Effector memory CD4-positive, alpha-beta T cell (primary cell): Measurements from ENCODE around the gene BCL2L15.
"Not testable (repeated sequence)": the region's sequence is repeated elsewhere in the genome, so short reads cannot be mapped to it uniquely, and the experiment has no call there.

Experiments used
- DNase-seq, 3 donors: peaks; one replicate each; pipeline ENCODE4 v3.0.0-alpha.2; 2020
- H3K27ac ChIP-seq: 2 replicates; pipeline ENCODE4 v1.7.0; 2013; ENCODE audit warnings: mild to moderate bottlenecking, low read length, moderate library complexity; ENCODE audit not compliant: insufficient read depth, poor library complexity, severe bottlenecking
- H3K27me3 ChIP-seq: replicated peaks from 2 replicates; pipeline ENCODE4 v1.7.0; 2013; ENCODE audit warnings: mild to moderate bottlenecking, low read length; ENCODE audit not compliant: insufficient read depth, control insufficient read depth, poor library complexity, severe bottlenecking
- H3K36me3 ChIP-seq: 2 replicates; pipeline ENCODE4 v1.7.0; 2013; ENCODE audit warnings: mild to moderate bottlenecking, low read length, moderate library complexity; ENCODE audit not compliant: control insufficient read depth, insufficient read depth
- H3K4me1 ChIP-seq: 2 replicates; pipeline ENCODE4 v1.7.0; 2013; ENCODE audit warnings: low read length, mild to moderate bottlenecking; ENCODE audit not compliant: control insufficient read depth, insufficient read depth, poor library complexity, severe bottlenecking
- H3K4me3 ChIP-seq: 2 replicates; pipeline ENCODE4 v1.7.0; 2013; ENCODE audit warnings: low read length, low read depth, mild to moderate bottlenecking; ENCODE audit not compliant: insufficient read depth, poor library complexity, severe bottlenecking
- H3K9me3 ChIP-seq: 2 replicates; pipeline ENCODE4 v1.7.0; 2013; ENCODE audit warnings: mild to moderate bottlenecking, low read length, moderate library complexity; ENCODE audit not compliant: control insufficient read depth

BCL2L15 gene

DNA sequence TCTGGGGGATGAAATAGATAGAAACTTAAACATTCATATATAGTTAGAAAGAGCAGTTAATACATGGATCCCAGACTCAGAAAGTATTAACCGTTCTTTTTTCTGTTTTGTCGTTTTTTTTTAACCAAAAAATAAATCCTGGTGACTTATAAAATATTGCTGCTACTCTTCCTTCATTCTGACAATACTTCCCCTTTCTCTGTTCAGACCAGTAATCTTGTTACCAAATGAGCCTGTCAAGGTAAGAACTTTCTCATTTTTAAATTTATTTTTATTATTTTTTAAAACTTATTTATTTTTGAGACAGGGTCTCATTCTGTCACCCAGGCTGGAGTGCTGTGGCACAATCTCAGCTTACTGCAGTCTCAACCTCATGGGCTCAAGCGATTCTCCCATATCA, 29.6 kb downstream of the BCL2L15 start:
- H3K9me3 ChIP-seq, result no peaks in the 10 kb centered on the region
- no peaks in the 10 kb centered on the region for H3K27me3 ChIP-seq
- no peaks in the 10 kb centered on the region for H3K4me1 ChIP-seq
- no peak for DNase-seq
- peaks cover 25% of the 10 kb centered on the region for H3K36me3 ChIP-seq
- no peak overlapping the region for H3K4me3 ChIP-seq
- no peak overlapping the region for H3K27ac ChIP-seq

DNA sequence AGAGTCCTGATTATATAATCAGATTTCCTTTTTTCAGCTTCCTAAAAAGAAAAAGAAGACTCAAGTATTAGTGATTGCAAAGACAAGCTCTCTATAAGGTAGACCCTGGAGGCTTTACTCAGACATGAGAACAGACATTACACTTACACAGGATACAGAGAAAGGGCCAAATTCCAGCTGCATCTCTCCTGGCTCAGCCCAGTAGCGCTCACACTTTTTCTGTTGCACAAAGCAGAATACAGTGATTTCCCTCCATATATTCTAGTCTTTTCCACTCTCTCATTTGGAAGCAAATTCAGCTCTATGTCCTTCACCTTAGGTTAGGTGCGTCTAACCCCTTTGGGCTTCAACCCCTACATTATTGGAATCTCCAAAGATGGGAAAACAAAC, 31.0 kb downstream of the BCL2L15 start:
- no peaks in the 10 kb centered on the region for H3K9me3 ChIP-seq
- peaks cover 25% of the 10 kb centered on the region for H3K36me3 ChIP-seq
- no peaks in the 10 kb centered on the region for H3K4me1 ChIP-seq
- H3K27me3 ChIP-seq, result no peaks in the 10 kb centered on the region
- no peak overlapping the region for H3K4me3 ChIP-seq
- no peak for DNase-seq
- H3K27ac ChIP-seq, result no peak overlapping the region

DNA sequence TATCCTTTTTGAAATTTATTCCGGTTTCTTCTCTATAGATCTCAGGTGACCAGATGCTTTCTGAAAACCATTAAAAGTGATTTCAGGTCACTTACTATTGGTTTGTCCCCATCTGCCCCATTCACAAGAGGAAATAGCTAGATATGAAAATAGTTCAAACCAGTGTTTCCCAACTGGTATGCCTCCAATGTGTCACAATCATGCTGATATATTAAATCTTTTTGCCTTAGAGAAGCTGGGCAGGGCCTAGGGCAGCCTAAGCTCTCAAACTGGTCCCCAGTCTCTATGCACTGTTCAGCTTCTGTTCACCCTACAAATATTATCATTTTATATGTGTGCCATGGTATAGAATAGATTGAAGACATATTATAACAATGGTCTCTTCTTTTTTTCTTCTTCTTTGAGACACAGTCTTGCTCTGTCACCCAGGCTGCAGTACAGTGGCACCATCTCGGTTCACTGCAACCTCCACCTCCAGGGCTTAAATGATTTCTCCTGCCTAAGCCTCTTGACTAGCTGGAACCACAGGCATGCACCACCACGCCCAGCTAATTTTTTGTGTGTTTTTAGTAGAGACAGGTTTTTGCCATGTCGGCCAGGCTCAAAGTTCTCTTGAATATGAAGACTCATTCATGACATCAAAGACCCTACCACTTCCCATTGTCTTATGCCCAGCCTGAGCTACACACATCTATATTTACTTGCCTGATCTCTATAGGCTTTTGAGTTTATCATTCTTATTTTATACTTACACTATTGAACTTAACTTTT, 31.6 kb downstream of the BCL2L15 start:
- no peaks in the 10 kb centered on the region for H3K4me1 ChIP-seq

DNA sequence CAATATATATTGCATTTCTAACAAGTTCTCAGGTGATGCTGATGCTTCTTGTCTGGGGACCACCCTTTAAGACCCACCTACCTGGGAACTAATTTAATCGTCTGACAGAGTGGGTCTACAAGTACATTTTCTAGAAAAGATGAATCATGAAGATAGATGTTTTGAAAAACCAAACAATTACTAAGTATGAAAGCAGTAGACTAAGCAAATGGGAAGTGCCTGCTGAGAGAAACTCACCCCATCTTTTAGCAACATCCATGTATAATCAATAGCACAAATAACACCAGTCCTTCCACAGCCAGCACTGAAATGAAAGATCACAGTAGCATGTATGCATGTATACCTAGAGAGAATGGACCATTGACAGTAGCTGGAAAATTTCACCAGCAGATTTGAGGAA, 33.1 kb downstream of the BCL2L15 start:
- Histone ChIP-seq H3K9me3 (no peaks in the 10 kb centered on the region), H3K27ac (no peak overlapping the region), H3K27me3 (no peaks in the 10 kb centered on the region), H3K4me1 (no peaks in the 10 kb centered on the region), H3K36me3 (peaks cover 24% of the 10 kb centered on the region), H3K4me3 (no peak overlapping the region)
- DNase-seq, result no peak

More for the DNA sequence above, 31.6 kb downstream of the BCL2L15 start:
- no peak overlapping the region for H3K27ac ChIP-seq
- H3K36me3 ChIP-seq, result peaks cover 25% of the 10 kb centered on the region
- H3K27me3 ChIP-seq, result no peaks in the 10 kb centered on the region
- no peaks in the 10 kb centered on the region for H3K9me3 ChIP-seq
- DNase-seq, result no peak
- no peak overlapping the region for H3K4me3 ChIP-seq

DNA sequence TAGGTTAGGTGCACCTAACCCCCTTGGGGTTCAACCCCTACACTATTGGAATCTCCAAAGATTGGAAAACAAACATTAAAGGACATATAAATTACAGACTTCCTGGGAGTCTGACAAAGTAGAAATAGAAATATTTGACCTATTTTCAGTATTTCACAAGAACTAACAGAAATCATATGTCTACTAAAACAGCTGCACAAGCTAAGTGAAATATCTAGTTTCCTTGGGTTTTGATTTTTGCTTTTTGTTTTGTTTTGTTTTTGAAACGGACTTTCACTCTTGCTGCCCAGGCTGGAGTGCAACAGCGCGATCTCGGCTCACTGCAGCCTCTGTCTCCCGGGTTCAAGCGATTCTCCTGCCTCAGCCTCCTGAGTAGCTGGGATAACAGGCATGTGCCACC, 34.7 kb downstream of the BCL2L15 start:
- H3K36me3 ChIP-seq, result peaks cover 22% of the 10 kb centered on the region
- H3K4me3 ChIP-seq, DNase-seq, H3K27ac ChIP-seq, H3K4me1 ChIP-seq, H3K27me3 ChIP-seq, H3K9me3 ChIP-seq: not testable (repeated sequence)

DNA sequence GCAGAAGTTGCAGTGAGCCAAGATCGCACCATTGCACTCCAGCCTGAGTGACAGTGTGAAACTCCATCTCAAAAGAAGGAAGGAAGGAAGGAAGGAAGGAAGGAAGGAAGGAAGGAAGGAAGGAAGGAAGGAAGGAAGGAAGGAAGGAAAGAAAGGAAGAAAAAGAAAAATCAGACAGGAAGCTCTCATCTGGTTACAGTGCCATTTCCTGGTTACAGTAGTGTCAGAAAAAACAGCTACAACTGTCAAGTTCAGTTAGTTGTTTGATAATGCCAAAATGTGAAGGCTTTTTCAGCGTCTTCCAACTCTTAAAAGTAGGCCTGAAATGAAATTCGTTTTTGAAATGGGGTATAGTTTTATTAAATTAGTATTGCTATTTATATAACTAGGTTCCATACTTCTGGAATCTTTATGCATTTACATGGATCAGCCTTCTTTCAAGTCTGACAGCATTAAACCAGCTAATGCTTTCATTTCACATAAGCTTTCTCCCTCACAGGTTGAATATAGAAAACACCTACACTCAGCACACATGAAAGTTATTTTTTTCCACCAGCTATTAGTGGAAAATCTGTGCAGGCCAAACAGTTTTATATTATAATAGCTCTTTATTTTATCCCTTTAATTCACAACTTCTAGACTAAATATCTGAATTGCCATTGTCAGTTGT, 37.1 kb downstream of the BCL2L15 start:
- H3K4me1 ChIP-seq, result no peaks in the 10 kb centered on the region
- peaks cover 27% of the 10 kb centered on the region for H3K36me3 ChIP-seq
- no peak for DNase-seq
- no peaks in the 10 kb centered on the region for H3K9me3 ChIP-seq
- H3K27me3 ChIP-seq, result no peaks in the 10 kb centered on the region
- H3K27ac ChIP-seq, result no peak overlapping the region
- no peak overlapping the region for H3K4me3 ChIP-seq

DNA sequence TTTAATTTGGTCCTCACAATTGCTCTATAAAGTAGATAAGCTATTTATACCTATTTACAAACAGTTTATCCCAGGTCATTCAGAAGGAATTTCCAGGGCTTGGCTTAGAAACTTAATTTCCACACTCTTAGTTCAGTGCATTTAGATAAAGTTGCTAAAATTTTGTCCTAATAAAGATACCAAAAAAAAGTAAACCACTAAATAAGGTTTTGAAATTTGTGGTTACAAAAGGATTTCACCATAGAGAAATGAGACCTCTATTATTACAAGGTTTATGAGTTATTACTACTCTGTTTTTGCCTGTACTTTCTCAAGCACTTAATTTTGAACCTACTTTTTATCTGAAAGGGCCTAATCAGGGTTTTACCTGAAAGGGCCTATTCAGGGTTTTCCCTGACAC, 38.3 kb downstream of the BCL2L15 start:
- no peak overlapping the region for H3K4me3 ChIP-seq
- DNase-seq, result no peak
- H3K27me3 ChIP-seq, result no peaks in the 10 kb centered on the region
- no peaks in the 10 kb centered on the region for H3K9me3 ChIP-seq
- no peaks in the 10 kb centered on the region for H3K4me1 ChIP-seq
- H3K36me3 ChIP-seq, result peaks cover 15% of the 10 kb centered on the region
- H3K27ac ChIP-seq, result no peak overlapping the region

DNA sequence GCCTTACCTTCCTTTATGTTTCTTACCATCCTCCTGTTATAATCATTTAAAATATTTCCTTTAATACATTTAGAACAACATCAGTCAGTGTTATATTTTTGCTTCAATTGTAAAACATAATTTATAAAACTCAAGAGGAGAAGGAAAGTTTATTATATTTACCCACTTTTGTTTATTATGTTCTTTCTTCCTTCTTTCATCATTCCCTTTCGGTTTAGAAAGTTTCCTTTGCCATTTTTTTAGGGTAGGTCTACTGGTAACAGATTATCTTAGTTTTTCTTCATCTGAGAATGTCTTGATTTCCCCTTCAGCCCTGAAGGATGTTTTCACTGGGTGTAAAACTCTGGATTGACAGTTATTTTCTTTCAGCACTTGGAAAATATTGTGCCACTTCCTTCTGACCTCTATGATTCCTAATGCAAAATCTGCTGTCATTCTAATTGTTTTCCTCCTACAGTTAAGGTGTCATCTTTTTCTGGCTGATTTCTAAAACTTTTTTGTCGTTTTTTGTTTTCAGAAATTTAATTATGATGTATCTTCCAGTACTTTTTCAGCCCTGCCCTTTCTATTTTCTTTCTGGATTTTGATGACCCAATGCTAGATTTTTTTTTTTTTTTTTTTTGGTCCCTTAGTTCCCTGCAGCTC, 40.9 kb downstream of the BCL2L15 start:
- H3K4me3 ChIP-seq, result no peak overlapping the region
- H3K27ac ChIP-seq, result no peak overlapping the region
- H3K36me3 ChIP-seq, result peaks cover 15% of the 10 kb centered on the region
- no peak for DNase-seq
- no peaks in the 10 kb centered on the region for H3K4me1 ChIP-seq
- H3K9me3 ChIP-seq, result no peaks in the 10 kb centered on the region
- no peaks in the 10 kb centered on the region for H3K27me3 ChIP-seq

DNA sequence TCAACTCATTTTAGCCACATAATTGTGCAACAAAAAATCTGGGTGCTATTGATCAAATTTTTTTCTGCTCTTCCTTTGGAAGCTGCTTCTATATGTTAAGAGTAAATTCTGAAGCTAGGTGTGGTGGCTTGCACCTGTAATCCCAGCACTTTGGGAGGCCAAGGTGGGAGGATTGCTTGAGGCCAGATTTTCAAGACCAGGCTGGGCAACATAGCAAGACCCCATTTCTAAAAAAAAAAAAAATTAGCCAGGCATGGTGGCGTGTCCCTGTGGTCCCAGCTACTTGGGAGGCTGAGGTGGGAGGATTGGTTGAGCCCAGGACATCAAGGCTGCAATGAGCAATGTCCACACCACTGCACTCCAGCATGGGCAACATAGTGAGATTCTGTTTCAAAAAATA, 50.8 kb downstream of the BCL2L15 start:
- H3K4me1 ChIP-seq, result peaks cover 2% of the 10 kb centered on the region
- H3K9me3 ChIP-seq, result no peaks in the 10 kb centered on the region
- H3K27ac ChIP-seq, result no peak overlapping the region
- DNase-seq, result no peak
- H3K36me3 ChIP-seq, result peaks cover 20% of the 10 kb centered on the region
- H3K27me3 ChIP-seq, result no peaks in the 10 kb centered on the region
- no peak overlapping the region for H3K4me3 ChIP-seq

DNA sequence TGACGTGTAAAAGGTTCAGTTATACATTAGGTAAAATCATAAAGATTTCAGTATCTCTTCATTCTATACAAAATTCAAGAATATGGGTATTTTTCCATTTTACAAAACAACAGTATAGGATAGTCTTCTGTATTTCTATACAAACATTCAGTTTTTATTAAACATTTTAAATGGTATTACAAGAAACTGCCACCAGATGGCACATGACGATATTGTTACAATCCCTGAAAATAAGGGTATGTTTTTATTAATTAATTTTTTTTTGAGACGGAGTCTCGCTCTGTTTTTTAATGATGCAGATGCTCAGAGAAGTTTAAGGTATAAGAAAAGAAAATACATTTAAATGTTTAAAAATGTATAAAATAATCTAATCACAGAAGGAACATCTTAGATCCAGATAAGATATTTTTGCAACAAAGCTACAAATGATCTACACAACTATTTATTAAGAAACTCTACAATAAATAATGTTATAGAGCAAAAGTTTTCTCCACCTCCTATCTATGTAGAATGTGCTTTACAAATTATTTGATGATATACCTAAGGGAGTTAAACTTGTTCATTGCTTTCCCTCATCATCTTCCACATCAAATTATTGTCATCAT, 51.6 kb downstream of the BCL2L15 start:
- peaks cover 20% of the 10 kb centered on the region for H3K36me3 ChIP-seq
- H3K27me3 ChIP-seq, result no peaks in the 10 kb centered on the region
- H3K27ac ChIP-seq, result no peak overlapping the region
- no peaks in the 10 kb centered on the region for H3K9me3 ChIP-seq
- DNase-seq, result peak in 1 of 3 donors; percentile 23
- no peak overlapping the region for H3K4me3 ChIP-seq
- peaks cover 2% of the 10 kb centered on the region for H3K4me1 ChIP-seq
